Smooth muscle cell (in vitro differentiated cells): ENCODE measurements around the gene DLG2. TPM values are rescaled to one million over a fixed set of nuclear protein-coding genes. Genes with fewer than 3 reads are reported as not detected.

Experiments used
- DNase-seq: peaks from one replicate; lab custom pipeline; 2025; ENCODE audit not compliant: unreplicated experiment; lab: John Stamatoyannopoulos, UW
- H2AFZ ChIP-seq: fragments of 200-600 bp; sonication (generic); 2 replicates; pipeline ENCODE4 v1.6.0; 2016; ENCODE audit warnings: antibody characterized with exemption, low read depth, mild to moderate bottlenecking
- H3F3A ChIP-seq: fragments of 200-600 bp; sonication (generic); 2 replicates; pipeline ENCODE4 v1.6.0; 2017; ENCODE audit warnings: antibody characterized with exemption, low read depth
- H3K27ac ChIP-seq: fragments of 200-600 bp; sonication (generic); 2 replicates; pipeline ENCODE4 v1.5.1; 2016; ENCODE audit warnings: low read depth, mild to moderate bottlenecking
- H3K27me3 ChIP-seq: fragments of 200-600 bp; sonication (generic); 2 replicates; pipeline ENCODE4 v1.6.1; 2016; ENCODE audit warnings: low read depth, mild to moderate bottlenecking
- H3K36me3 ChIP-seq: fragments of 200-600 bp; sonication (generic); 2 replicates; pipeline ENCODE4 v1.5.1; 2016; ENCODE audit warnings: low read depth
- H3K4me1 ChIP-seq: fragments of 200-600 bp; sonication (generic); 2 replicates; pipeline ENCODE4 v1.5.1; 2016; ENCODE audit warnings: low read depth
- H3K4me2 ChIP-seq: fragments of 200-600 bp; sonication (generic); 2 replicates; pipeline ENCODE4 v1.6.0; 2016; ENCODE audit warnings: mild to moderate bottlenecking
- H3K4me3 ChIP-seq: fragments of 200-600 bp; sonication (generic); 2 replicates; pipeline ENCODE4 v1.5.1; 2016; ENCODE audit warnings: mild to moderate bottlenecking
- H3K79me2 ChIP-seq: fragments of 200-600 bp; sonication (generic); 2 replicates; pipeline ENCODE4 v1.6.0; 2016; ENCODE audit warnings: low read depth, mild to moderate bottlenecking
- H3K9ac ChIP-seq: fragments of 200-600 bp; sonication (generic); 2 replicates; pipeline ENCODE4 v1.6.0; 2016; ENCODE audit warnings: low read depth
- H3K9me3 ChIP-seq: fragments of 200-600 bp; sonication (generic); replicated peaks from 2 replicates; pipeline ENCODE4 v1.5.1; 2016; ENCODE audit warnings: low read depth
- H4K20me1 ChIP-seq: fragments of 200-600 bp; sonication (generic); 2 replicates; pipeline ENCODE4 v1.6.0; 2016; ENCODE audit warnings: low read depth
- WGBS: methylation state at CpG from one replicate; pipeline ENCODE4 v1.1.7; 2016; ENCODE audit warnings: low lambda C conversion rate; 5-methylcytosine and 5-hydroxymethylcytosine counted together
- polyA plus RNA-seq: library from polyadenylated mRNA; unstranded; fragments of >200 nt; fragmentation: Nextera tagmentation; extraction: Ambion mirVana; gene quantifications from 2 replicates; pipeline ENCODE4 v1.2.1, GENCODE V29; 2016
- total RNA-seq: library from RNA; depleted of rRNA; stranded (reverse); fragments of >200 nt; gene quantifications from 2 replicates; pipeline ENCODE4 v1.2.3, GENCODE V29; 2014
- TF ChIP-seq, protein P1 (sequence below): fragments of 200-600 bp; sonication (generic); IDR thresholded peaks from 2 replicates; pipeline ENCODE4 v1.5.1; 2017; ENCODE audit warnings: borderline replicate concordance, mild to moderate bottlenecking, antibody characterized with exemption; ENCODE audit not compliant: insufficient read depth, poor library complexity, severe bottlenecking

Gene DLG2
- total and polyA plus RNA-seq, 2 experiments from 2014 or later: 0.74 to 1.1 TPM

DNA sequence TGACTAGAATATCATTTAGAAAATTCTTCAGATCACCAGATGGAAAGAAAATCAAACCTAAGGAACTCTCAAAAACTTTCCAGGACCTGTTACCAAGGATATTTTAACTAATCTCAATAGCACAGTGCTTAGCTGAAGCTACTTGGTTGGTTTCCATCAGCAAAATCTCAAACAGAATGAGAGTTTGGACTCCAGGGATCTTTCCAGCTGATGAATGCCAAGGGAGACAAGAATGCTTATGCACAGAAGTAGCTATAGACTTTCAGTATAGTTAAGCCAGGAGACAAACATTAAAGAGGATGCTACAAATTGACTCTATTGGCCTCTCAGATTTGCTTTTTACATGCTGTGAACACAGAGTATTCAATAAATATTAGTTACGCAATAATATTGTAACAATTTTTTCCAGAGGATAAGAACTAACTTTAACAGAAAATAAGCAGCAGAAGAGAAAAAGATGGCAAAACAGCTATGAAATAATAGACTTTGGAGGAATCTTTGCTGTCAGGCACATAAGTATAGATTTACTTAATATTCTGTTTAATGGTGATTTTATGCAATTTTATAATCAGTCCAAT lies 331.4 kb downstream of the DLG2 start:
- no peak for DNase-seq
- no peaks in the 10 kb centered on the region for H3K4me1 ChIP-seq
- H3K4me3 ChIP-seq: no peak overlapping the region
- H3K9ac ChIP-seq: no peak overlapping the region
- WGBS: 100% methylated on average over 1 of the region's 1 CpG
- no peaks in the 10 kb centered on the region for H3K36me3 ChIP-seq
- H4K20me1 ChIP-seq: no peaks in the 10 kb centered on the region
- no peak overlapping the region for H2AFZ ChIP-seq
- TF ChIP-seq, protein P1, sequence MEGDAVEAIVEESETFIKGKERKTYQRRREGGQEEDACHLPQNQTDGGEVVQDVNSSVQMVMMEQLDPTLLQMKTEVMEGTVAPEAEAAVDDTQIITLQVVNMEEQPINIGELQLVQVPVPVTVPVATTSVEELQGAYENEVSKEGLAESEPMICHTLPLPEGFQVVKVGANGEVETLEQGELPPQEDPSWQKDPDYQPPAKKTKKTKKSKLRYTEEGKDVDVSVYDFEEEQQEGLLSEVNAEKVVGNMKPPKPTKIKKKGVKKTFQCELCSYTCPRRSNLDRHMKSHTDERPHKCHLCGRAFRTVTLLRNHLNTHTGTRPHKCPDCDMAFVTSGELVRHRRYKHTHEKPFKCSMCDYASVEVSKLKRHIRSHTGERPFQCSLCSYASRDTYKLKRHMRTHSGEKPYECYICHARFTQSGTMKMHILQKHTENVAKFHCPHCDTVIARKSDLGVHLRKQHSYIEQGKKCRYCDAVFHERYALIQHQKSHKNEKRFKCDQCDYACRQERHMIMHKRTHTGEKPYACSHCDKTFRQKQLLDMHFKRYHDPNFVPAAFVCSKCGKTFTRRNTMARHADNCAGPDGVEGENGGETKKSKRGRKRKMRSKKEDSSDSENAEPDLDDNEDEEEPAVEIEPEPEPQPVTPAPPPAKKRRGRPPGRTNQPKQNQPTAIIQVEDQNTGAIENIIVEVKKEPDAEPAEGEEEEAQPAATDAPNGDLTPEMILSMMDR: no peak
- H3K9me3 ChIP-seq: no peaks in the 10 kb centered on the region
- H3K27me3 ChIP-seq: no peaks in the 10 kb centered on the region
- no peak overlapping the region for H3K4me2 ChIP-seq
- no peaks in the 10 kb centered on the region for H3K79me2 ChIP-seq
- no peak overlapping the region for H3K27ac ChIP-seq
- no peaks in the 10 kb centered on the region for H3F3A ChIP-seq

DNA sequence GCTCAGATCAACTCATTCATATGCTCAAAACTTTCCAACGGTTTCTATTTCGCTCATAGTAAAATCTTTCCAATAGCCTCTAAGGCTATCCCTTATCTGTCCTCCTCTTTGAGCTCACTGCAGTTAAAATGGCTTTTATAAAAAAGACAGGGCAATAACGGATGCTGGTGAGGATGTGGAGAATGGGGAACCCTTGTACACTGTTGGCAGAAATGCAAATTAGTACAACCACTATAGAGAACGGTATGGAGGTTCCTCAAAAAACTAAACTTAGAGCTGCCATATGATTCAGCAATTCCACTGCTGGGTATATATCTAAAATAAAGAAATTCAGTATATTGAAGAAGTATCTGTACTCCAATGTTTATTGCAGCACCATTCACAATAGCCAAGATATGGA lies 345.6 kb downstream of the DLG2 start:
- TF ChIP-seq, protein P1: no peak

DNA sequence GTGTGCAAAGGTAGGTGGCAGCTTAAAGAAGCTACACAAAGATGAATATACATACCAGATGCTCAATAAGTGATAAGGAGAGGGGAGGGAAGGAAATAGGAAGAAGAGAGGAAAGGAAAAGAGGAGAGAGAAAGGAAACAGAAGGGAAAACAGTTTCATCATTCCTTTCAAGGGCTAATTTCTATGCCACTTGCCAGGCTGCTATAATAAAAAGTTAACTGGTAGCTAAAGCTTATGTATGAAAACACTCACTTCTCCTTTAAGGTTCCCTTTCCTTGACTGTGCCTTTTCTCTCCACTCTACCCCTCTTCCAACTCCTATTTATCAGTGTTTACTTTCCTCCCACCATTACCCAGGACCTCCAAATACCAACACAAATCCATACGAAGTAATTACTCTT lies 347.9 kb downstream of the DLG2 start:
- WGBS: 17% methylated on average over 1 of the region's 1 CpG

More for the DNA sequence above, 345.6 kb downstream of the DLG2 start:
- no peak overlapping the region for H3K9ac ChIP-seq
- no peak for DNase-seq
- H3K27me3 ChIP-seq: no peaks in the 10 kb centered on the region
- no peak overlapping the region for H3K4me2 ChIP-seq
- H4K20me1 ChIP-seq: no peaks in the 10 kb centered on the region
- H3K36me3 ChIP-seq: no peaks in the 10 kb centered on the region
- 88% methylated on average over 4 of the region's 4 CpGs for WGBS
- H3K9me3 ChIP-seq: no peaks in the 10 kb centered on the region
- no peaks in the 10 kb centered on the region for H3K79me2 ChIP-seq
- H3F3A ChIP-seq: no peaks in the 10 kb centered on the region
- no peak overlapping the region for H3K4me3 ChIP-seq
- H3K27ac ChIP-seq: no peak overlapping the region
- peaks cover 5% of the 10 kb centered on the region for H3K4me1 ChIP-seq
- no peak overlapping the region for H2AFZ ChIP-seq

More for the DNA sequence above, 347.9 kb downstream of the DLG2 start:
- Histone ChIP-seq H3K4me2 (no peak overlapping the region), H3K9ac (no peak overlapping the region), H3K4me3 (no peak overlapping the region), H4K20me1 (no peaks in the 10 kb centered on the region), H3K79me2 (no peaks in the 10 kb centered on the region), H3K36me3 (no peaks in the 10 kb centered on the region), H3K27ac (no peak overlapping the region), H2AFZ (no peak overlapping the region), H3K27me3 (no peaks in the 10 kb centered on the region), H3K9me3 (no peaks in the 10 kb centered on the region), H3F3A (no peaks in the 10 kb centered on the region), H3K4me1 (peaks cover 5% of the 10 kb centered on the region)
- TF ChIP-seq, protein P1: no peak
- no peak for DNase-seq
